Common myeloid progenitor, CD34-positive (primary cell): Measurements from ENCODE around the gene TMEM150B.

Experiments used
- CTCF ChIA-PET: fragments of 350-600 bp; sonication (Branson Sonifier 250); formaldehyde crosslinking; loops from one replicate; lab custom pipeline; 2021; ENCODE audit warnings: antibody characterized with exemption; lab: Charles Lee
- POLR2A ChIA-PET: fragments of 350-600 bp; sonication (Branson Sonifier 250); formaldehyde crosslinking; loops from one replicate; lab custom pipeline; 2021; ENCODE audit warnings: antibody characterized with exemption; lab: Charles Lee
- DNase-seq, 3 donors: peaks; one replicate each; pipeline versions ENCODE4 v3.0.0 to v3.0.0-alpha.2; 2013
- H3K27ac ChIP-seq, 2 experiments: 1 replicate in 1 of 2; 2 replicates in 1 of 2; pipeline ENCODE4 v1.7.0; 2013; ENCODE audit warnings: inconsistent platforms in 2 of 2, low read length in 2 of 2, mild to moderate bottlenecking in 2 of 2, low read depth in 1 of 2, moderate library complexity in 1 of 2; ENCODE audit not compliant: severe bottlenecking in 2 of 2, insufficient read depth in 1 of 2, poor library complexity in 1 of 2
- H3K27me3 ChIP-seq, 5 experiments: replicated peaks in 2 of 5; 1 replicate in 3 of 5; 2 replicates in 2 of 5; pipeline versions ENCODE4 v1.6.1 to v1.7.0; 2013; ENCODE audit warnings: low read length in 4 of 5, mild to moderate bottlenecking in 2 of 5, moderate library complexity in 2 of 5, inconsistent platforms in 1 of 5; ENCODE audit not compliant: insufficient read depth in 5 of 5, control insufficient read depth in 4 of 5
- H3K36me3 ChIP-seq, 4 experiments: 1 replicate in 2 of 4; 2 replicates in 2 of 4; pipeline versions ENCODE4 v1.6.1 to v1.7.0; 2013; ENCODE audit warnings: low read length in 3 of 4, control low read depth in 1 of 4, mild to moderate bottlenecking in 1 of 4; ENCODE audit not compliant: control insufficient read depth in 4 of 4, insufficient read depth in 4 of 4
- H3K4me1 ChIP-seq, 4 experiments: 1 replicate in 3 of 4; 2 replicates in 1 of 4; pipeline versions ENCODE4 v1.6.1 to v1.7.1; 2013; ENCODE audit warnings: low read length in 3 of 4, mild to moderate bottlenecking in 3 of 4, control low read depth in 1 of 4, inconsistent platforms in 1 of 4, moderate library complexity in 1 of 4; ENCODE audit not compliant: control insufficient read depth in 4 of 4, insufficient read depth in 4 of 4; ENCODE audit errors: control extremely low read depth in 1 of 4
- H3K4me3 ChIP-seq, 7 experiments: 1 replicate in 4 of 7; 2 replicates in 3 of 7; pipeline versions ENCODE4 v1.5.1 to v1.7.0; 2013; ENCODE audit warnings: mild to moderate bottlenecking in 7 of 7, low read length in 6 of 7, moderate library complexity in 6 of 7, inconsistent platforms in 2 of 7, low read depth in 2 of 7, control low read depth in 1 of 7; ENCODE audit not compliant: insufficient read depth in 4 of 7, control insufficient read depth in 1 of 7; ENCODE audit errors: extremely low read depth in 1 of 7
- H3K9me3 ChIP-seq, 5 experiments: 1 replicate in 4 of 5; 2 replicates in 1 of 5; pipeline versions ENCODE4 v1.6.1 to v1.7.1; 2013; ENCODE audit warnings: low read length in 4 of 5, mild to moderate bottlenecking in 2 of 5, inconsistent platforms in 1 of 5, low read depth in 1 of 5, moderate library complexity in 1 of 5; ENCODE audit not compliant: control insufficient read depth in 4 of 5, insufficient read depth in 2 of 5; ENCODE audit errors: control extremely low read depth in 1 of 5
- WGBS: methylation state at CpG from one replicate; pipeline ENCODE4 v1.1.5; 2013; ENCODE audit not compliant: insufficient coverage; 5-methylcytosine and 5-hydroxymethylcytosine counted together

The TMEM150B gene

GRCh38 chr19:55279340-55279739, 45.8 kb downstream of the TMEM150B start:
- peak overlapping the region; percentile 75 to 93 for H3K27ac ChIP-seq
- peaks cover 0 to 21% (median 14%) of the 10 kb centered on the region in 4 experiments for H3K36me3 ChIP-seq
- 23% methylated on average over 8 of the region's 23 CpGs for WGBS
- peaks cover 0 to 4% (median 0%) of the 10 kb centered on the region in 5 experiments for H3K27me3 ChIP-seq
- peak overlapping the region; percentile 61 to 95 (median 88) for H3K4me3 ChIP-seq
- CTCF ChIA-PET = interaction anchor here (0.5 to 4.2 kb wide), 3 partner anchors 19 to 160 kb away, joined by 3 to 24 read pairs (median 11); partner anchors contain the start of gene PPP6R1
- POLR2A ChIA-PET = interaction anchor here (0.5 to 1.7 kb wide), 5 partner anchors 20 to 194 kb away, joined by 3 to 13 read pairs (median 5); partner anchors contain the start of gene PPP6R1
- no peaks in the 10 kb centered on the region for H3K9me3 ChIP-seq
- H3K4me1 ChIP-seq = peaks cover 0 to 25% (median 19%) of the 10 kb centered on the region in 4 experiments
- no peak for DNase-seq

GRCh38 chr19:55278391-55279135, 46.6 kb downstream of the TMEM150B start:
- WGBS = 95% methylated on average over 8 of the region's 13 CpGs
- H3K4me3 ChIP-seq = peak overlapping the region in 1 of 7 experiments; percentile 91
- H3K27me3 ChIP-seq = peaks cover 0 to 3% (median 0%) of the 10 kb centered on the region in 5 experiments
- ChIA-PET CTCF (interaction anchor here (0.8 to 4.2 kb wide), 8 partner anchors 9 to 76 kb away, joined by 3 to 24 read pairs (median 6); partner anchors contain the start of genes KMT5C and PPP6R1), POLR2A (interaction anchor here (0.5 kb wide), 1 partner anchor 48 kb away, joined by 5 read pairs; no protein-coding TSS in a partner anchor)
- peaks cover 0 to 28% (median 15%) of the 10 kb centered on the region in 4 experiments for H3K36me3 ChIP-seq
- peaks cover 0 to 24% (median 19%) of the 10 kb centered on the region in 4 experiments for H3K4me1 ChIP-seq
- peak overlapping the region in 1 of 2 experiments; percentile 93 for H3K27ac ChIP-seq
- DNase-seq = no peak
- no peaks in the 10 kb centered on the region for H3K9me3 ChIP-seq

DNA sequence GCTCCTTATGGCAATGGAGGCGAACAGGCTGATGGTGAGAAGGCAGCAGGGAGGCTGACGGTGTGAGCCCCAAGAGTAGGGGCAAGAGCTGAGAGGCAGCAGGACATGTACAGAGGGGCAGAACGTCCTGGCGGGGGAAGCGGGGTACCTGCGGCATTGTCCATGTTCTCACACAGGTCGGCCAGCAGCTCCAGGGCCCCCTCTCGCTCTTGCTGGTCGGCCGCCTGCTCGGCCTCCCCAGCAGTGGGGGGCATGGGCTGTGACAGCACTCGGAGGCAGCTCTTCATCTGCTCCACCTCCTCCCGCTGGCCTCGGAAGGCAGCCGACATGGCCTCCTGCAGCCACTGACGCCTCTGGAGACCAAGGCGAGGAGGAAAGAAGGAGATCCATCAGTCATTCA, 47.6 kb downstream of the TMEM150B start:
- WGBS = 96% methylated on average over 13 of the region's 17 CpGs
- no peak for DNase-seq
- POLR2A ChIA-PET = no interaction called here
- CTCF ChIA-PET = interaction anchor here (0.8 to 4.2 kb wide), 8 partner anchors 10 to 75 kb away, joined by 3 to 24 read pairs (median 6); partner anchors contain the start of genes KMT5C and PPP6R1
- H3K27ac ChIP-seq = no peak overlapping the region
- H3K36me3 ChIP-seq = peaks cover 0 to 36% (median 22%) of the 10 kb centered on the region in 4 experiments
- H3K4me1 ChIP-seq = peaks cover 0 to 22% (median 17%) of the 10 kb centered on the region in 4 experiments
- H3K27me3 ChIP-seq = no peaks in the 10 kb centered on the region
- no peaks in the 10 kb centered on the region for H3K9me3 ChIP-seq
- H3K4me3 ChIP-seq = no peak overlapping the region

DNA sequence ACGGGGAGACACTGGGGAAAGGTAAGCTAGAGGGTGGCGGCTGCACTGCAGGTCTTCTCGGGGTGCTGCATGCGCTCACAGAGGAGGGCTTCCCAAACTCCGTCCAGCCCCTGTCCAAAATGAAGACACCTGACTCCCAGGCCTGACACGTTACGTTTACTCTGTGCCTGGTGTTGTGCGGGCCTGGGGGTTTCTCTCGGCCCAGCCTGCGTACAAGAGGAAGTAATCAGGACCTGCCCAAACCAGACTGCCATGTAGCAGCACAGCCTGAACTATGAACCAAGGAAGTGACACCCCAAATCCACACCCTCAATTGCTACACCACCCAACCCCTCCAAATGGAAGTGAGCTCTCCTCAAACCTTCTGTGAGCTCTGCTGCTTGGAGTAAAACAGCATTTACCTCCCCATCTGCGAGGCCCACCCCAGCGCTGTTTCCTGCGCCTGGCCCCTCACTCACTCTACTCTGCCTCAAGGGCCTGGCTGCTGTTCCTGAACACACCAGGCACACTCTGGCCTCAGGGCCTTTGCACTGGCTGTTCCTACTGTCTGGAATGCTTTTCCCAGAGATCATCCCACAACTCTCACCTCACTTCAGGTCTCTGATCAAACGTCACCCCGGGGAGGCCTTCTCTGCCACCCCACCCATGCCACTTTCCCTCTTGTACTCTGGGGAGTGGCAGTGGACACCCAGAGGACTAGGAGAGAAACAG, 48.3 kb downstream of the TMEM150B start:
- ChIA-PET POLR2A (no interaction called here), CTCF (interaction anchor here (1.9 to 2.2 kb wide), 4 partner anchors 11 to 17 kb away, joined by 5 to 11 read pairs (median 8); partner anchors contain the start of gene PPP6R1)

DNA sequence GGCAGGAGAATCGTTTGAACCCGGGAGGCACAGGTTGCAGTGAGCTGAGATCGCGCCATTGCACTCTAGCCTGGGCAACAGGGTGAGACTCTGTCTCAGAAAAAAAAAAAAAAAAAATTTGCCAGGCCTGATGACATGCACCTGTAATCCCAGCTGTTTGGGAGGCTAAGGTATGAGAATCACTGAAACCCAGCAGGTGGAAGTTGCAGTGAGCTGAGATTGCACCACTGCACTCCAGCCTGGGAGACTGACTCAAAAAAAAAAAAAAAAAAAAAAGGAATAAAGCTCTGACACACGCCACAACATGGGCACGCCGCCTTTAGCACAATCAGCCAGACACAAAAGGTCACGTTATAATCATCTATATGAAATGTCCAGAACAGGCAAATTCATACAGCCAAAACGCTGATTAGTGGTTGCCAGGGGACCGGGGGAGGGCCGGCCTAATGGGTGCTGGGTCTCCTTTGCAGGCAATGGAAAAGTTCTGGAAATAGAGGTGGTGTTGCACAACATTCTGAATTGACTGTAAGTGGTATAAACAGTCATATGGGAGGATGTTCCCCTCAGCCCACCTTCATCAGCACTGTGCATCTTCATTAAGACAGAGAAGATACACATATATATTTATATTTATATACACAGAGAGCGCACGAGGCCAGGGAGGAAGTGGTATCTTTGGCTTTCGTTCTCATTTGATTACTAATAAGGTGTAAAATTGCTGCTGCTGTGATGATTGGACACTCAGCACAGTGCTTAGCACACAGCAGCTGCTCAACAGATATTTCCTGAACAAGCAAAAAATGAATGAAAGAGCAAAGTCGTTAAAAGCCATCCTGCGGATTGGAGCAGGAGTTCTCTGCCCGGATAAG, 49.1 kb downstream of the TMEM150B start:
- no peaks in the 10 kb centered on the region for H3K9me3 ChIP-seq
- no peak overlapping the region for H3K4me3 ChIP-seq
- POLR2A ChIA-PET = no interaction called here
- CTCF ChIA-PET = interaction anchor here (0.9 to 2.2 kb wide), 2 partner anchors 15 to 18 kb away, joined by 3 to 9 read pairs; no protein-coding TSS in a partner anchor
- DNase-seq = no peak
- H3K27me3 ChIP-seq = no peaks in the 10 kb centered on the region
- H3K27ac ChIP-seq = no peak overlapping the region
- H3K36me3 ChIP-seq = peaks cover 7 to 40% (median 29%) of the 10 kb centered on the region in 4 experiments
- peaks cover 0 to 16% (median 13%) of the 10 kb centered on the region in 4 experiments for H3K4me1 ChIP-seq
- WGBS = 86% methylated on average over 7 of the region's 17 CpGs

More for the DNA sequence above, 48.3 kb downstream of the TMEM150B start:
- Histone ChIP-seq H3K9me3 (no peaks in the 10 kb centered on the region), H3K36me3 (peaks cover 4 to 40% (median 26%) of the 10 kb centered on the region in 4 experiments), H3K4me1 (peaks cover 0 to 22% (median 17%) of the 10 kb centered on the region in 4 experiments), H3K27me3 (no peaks in the 10 kb centered on the region), H3K27ac (no peak overlapping the region), H3K4me3 (no peak overlapping the region)
- no peak for DNase-seq
- WGBS = 93% methylated on average over 11 of the region's 15 CpGs

GRCh38 chr19:55273978-55274707, 51.0 kb downstream of the TMEM150B start:
- Histone ChIP-seq H3K27me3 (no peaks in the 10 kb centered on the region), H3K9me3 (no peaks in the 10 kb centered on the region), H3K4me3 (no peak overlapping the region), H3K4me1 (peaks cover 0 to 3% (median 1%) of the 10 kb centered on the region in 4 experiments), H3K36me3 (peaks cover 7 to 52% (median 35%) of the 10 kb centered on the region in 4 experiments), H3K27ac (no peak overlapping the region)
- WGBS = 99% methylated on average over 21 of the region's 36 CpGs
- ChIA-PET CTCF (no interaction called here), POLR2A (no interaction called here)
- DNase-seq = no peak
